ENCODE measurements around the gene CTSZ. TPM values are rescaled to one million over a fixed set of nuclear protein-coding genes. Genes with fewer than 3 reads are reported as not detected.

CTSZ gene
- total RNA-seq, 2 donors from 2014 or later = 242 to 436 TPM

- DNase-seq (ENCODE audit: low spot score) (no peak), ATAC-seq (ENCODE audit: insufficient number of reproducible peaks, low FRiP score, low read depth) (no peak)
- no peak for TF ChIP-seq CTCF (IDR thresholded peaks at IDR 0.05)
- H3K36me3 ChIP-seq = peaks cover 8% of the 10 kb centered on the region
- H3K4me1 ChIP-seq (ENCODE audit: control insufficient read depth in 1 of 2, low read depth in 2 of 2) = peaks cover 27 to 46% of the 10 kb centered on the region in 2 donors
- H3K4me3 ChIP-seq = peak overlapping the region; percentile 81
- H3K27ac ChIP-seq = peak overlapping the region; percentile 82 to 89
- no peaks in the 10 kb centered on the region for H3K27me3 ChIP-seq (replicated peaks; ENCODE audit: insufficient read depth)
- no peaks in the 10 kb centered on the region for H3K9me3 ChIP-seq
These were observed 1.4 kb downstream of the CTSZ start for GRCh38 chr20:59005523-59006166.

GRCh38 chr20:59004763-59005522 is 2.1 kb downstream of the CTSZ start:
- peaks cover 14% of the 10 kb centered on the region for H3K36me3 ChIP-seq
- H3K9me3 ChIP-seq = no peaks in the 10 kb centered on the region
- DNase-seq (ENCODE audit: low spot score) = no peak
- H3K4me1 ChIP-seq (ENCODE audit: control insufficient read depth in 1 of 2, low read depth in 2 of 2) = peaks cover 20 to 41% of the 10 kb centered on the region in 2 donors
- H3K27me3 ChIP-seq (replicated peaks; ENCODE audit: insufficient read depth) = no peaks in the 10 kb centered on the region
- TF ChIP-seq CTCF (IDR thresholded peaks at IDR 0.05) = no peak
- no peak for ATAC-seq (ENCODE audit: insufficient number of reproducible peaks, low FRiP score, low read depth)
- H3K27ac ChIP-seq = peak overlapping the region; percentile 82 to 89
- H3K4me3 ChIP-seq = peak overlapping the region; percentile 81

- no peak for TF ChIP-seq CTCF (IDR thresholded peaks at IDR 0.05)
- peak overlapping the region in 1 of 2 donors; percentile 89 for H3K27ac ChIP-seq
- DNase-seq (ENCODE audit: low spot score) (no peak), ATAC-seq (ENCODE audit: insufficient number of reproducible peaks, low FRiP score, low read depth) (no peak)
- H3K4me1 ChIP-seq (ENCODE audit: control insufficient read depth in 1 of 2, low read depth in 2 of 2) = peaks cover 20 to 41% of the 10 kb centered on the region in 2 donors
- peak overlapping the region; percentile 81 for H3K4me3 ChIP-seq
- peaks cover 15% of the 10 kb centered on the region for H3K36me3 ChIP-seq
- H3K9me3 ChIP-seq = no peaks in the 10 kb centered on the region
- H3K27me3 ChIP-seq (replicated peaks; ENCODE audit: insufficient read depth) = no peaks in the 10 kb centered on the region
These were observed 2.6 kb downstream of the CTSZ start for GRCh38 chr20:59004493-59004762.

GRCh38 chr20:59003836-59004492 is 3.1 kb downstream of the CTSZ start:
- TF ChIP-seq CTCF (IDR thresholded peaks at IDR 0.05) = no peak
- H3K27ac ChIP-seq = peak overlapping the region in 1 of 2 donors; percentile 89
- peaks cover 19% of the 10 kb centered on the region for H3K36me3 ChIP-seq
- H3K4me3 ChIP-seq = peak overlapping the region; percentile 81
- peaks cover 20 to 41% of the 10 kb centered on the region in 2 donors for H3K4me1 ChIP-seq (ENCODE audit: control insufficient read depth in 1 of 2, low read depth in 2 of 2)
- DNase-seq (ENCODE audit: low spot score) (no peak), ATAC-seq (ENCODE audit: insufficient number of reproducible peaks, low FRiP score, low read depth) (no peak)
- H3K27me3 ChIP-seq (replicated peaks; ENCODE audit: insufficient read depth) = no peaks in the 10 kb centered on the region
- H3K9me3 ChIP-seq = no peaks in the 10 kb centered on the region

- H3K4me3 ChIP-seq = no peak overlapping the region
- H3K27ac ChIP-seq = peak overlapping the region; percentile 11 to 41
- ATAC-seq (ENCODE audit: insufficient number of reproducible peaks, low FRiP score, low read depth) (no peak), DNase-seq (ENCODE audit: low spot score) (no peak)
- no peaks in the 10 kb centered on the region for H3K9me3 ChIP-seq
- peaks cover 21% of the 10 kb centered on the region for H3K36me3 ChIP-seq
- peaks cover 20 to 40% of the 10 kb centered on the region in 2 donors for H3K4me1 ChIP-seq (ENCODE audit: control insufficient read depth in 1 of 2, low read depth in 2 of 2)
- no peak for TF ChIP-seq CTCF (IDR thresholded peaks at IDR 0.05)
- no peaks in the 10 kb centered on the region for H3K27me3 ChIP-seq (replicated peaks; ENCODE audit: insufficient read depth)
These were observed 4.1 kb downstream of the CTSZ start for GRCh38 chr20:59002874-59003399.

Measured in thoracic aorta (tissue), 2 donors.